Stimulated activated CD8-positive, alpha-beta memory T cell treated with anti-CD3 and anti-CD28 coated beads, Interleukin-7, amount 100 ng/mL, for 1 hour (primary cell): ENCODE measurements around the gene UNC119.

ENCODE experiments used
- DNase-seq, 2 donors: peaks; one replicate each; pipeline ENCODE4 v3.0.0-alpha.2; 2020; ENCODE audit warnings: low read depth in 2 of 2

The UNC119 gene

DNA sequence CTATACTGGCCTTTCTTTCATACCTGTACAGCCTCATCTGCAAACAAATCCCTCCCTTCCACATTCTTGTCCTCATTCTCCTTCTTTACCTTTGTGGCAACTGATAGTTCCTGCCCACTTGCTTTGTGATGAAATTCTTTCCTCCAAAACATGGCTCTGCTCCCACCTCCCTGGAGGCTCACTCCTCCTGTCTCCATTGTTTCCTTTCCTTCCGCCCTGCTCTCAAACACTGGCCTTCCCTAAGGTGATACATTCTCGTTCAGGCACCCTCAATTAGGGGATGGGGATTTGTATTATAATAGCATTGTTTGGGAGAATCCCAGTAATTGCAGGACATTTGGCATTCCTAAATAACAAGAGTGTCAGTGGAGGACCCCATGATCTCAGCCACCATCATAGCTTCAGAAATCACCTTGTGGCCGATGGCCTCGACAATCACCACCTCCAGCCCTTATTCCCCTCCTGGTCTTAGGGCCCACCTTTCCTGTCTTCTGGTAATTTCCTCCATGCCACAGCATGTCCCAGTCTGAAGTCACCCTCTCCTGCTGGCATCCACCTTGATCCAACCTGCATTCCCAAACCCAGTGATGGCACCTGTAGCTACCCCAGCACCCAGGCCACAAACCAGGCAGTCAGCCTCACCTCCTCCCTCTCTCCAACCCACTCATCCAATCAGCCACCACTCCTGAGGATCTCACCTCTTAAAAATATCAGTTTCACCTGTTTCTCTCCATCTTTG lies 7.9 kb downstream of the UNC119 start:
- no peak for DNase-seq

DNA sequence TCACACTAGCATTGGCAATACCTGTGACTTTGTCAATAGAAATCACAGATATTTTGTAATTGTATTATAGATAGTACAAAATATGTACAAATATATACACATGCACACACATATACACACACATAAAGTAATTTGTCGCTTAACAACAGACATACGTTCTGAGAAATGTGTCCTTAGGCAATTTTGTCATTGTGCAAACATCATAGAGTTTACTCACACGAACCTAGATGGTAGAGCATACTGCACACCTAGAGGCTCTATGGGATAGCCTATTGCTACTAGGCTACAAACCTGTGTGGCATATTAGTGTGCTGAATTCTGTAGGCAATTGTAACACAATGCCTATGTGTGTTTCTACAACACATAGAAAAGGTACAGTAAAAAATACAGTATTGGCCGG lies 11.0 kb downstream of the UNC119 start:
- no peak for DNase-seq

DNA sequence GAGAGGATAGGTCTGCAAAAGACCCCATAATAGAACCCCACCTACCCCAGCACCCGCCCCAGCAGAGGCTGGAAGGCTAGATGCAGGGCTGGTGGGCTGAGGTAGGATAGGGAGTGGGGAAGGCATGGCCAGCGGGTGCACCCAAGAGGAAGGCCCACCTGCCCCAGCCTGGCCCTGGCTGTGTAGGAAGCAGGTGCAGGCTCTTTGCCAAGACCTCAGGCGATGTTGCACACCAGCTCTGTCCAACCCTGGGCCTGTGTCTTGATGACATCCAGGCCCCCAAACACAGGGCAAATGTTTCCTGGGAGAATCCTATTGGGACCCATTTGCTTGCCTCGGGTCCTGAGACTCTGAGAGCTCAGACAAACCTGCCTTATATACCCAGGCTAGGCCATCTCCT lies 12.2 kb downstream of the UNC119 start:
- no peak for DNase-seq

DNA sequence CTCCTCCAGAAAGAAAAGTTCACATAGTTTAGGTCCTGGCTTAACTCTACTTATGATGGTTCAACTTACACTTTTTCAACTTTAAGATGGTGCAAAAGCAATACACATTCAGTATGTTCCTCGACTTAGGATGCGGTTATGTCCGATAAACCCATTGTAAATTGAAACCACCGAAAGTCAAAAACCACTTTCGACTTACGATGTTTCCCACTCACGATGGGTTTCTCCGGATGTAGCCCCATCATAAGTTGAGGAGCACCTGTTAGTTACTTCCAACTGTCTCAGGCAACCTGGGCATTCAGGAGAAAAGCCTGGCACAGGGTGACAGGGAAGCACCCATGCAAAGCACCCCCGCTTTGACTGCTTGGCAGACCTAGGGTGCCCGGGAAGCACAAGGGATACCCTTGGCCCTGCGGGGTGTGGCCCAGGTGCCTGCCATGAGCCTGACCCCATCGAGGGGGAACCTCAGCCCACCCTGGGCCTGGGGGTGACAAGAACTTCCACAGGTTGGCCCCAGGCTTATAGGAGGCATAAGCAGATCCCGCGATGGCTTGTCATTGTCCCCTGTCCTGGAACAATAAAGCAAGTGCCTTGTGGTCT lies 14.0 kb downstream of the UNC119 start:
- DNase-seq, result no peak

DNA sequence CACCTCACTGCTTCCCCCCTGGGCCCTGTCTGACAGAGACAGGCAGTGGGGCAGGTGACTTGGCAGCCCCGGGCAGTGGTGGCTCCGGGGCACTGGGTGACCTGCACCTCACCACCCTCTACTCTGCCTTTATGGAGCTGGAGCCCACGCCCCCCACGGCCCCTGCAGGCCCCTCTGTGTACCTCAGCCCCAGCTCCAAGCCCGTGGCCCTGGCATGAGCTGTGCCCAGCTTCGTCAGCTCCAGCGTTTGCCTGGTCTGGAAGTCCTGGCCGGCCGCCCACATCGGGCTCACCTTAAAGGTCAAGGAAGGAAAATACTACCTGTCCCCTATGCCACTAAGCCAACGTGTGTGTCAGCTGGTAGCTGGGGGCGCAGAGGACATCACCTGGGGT lies 15.2 kb downstream of the UNC119 start:
- no peak for DNase-seq

DNA sequence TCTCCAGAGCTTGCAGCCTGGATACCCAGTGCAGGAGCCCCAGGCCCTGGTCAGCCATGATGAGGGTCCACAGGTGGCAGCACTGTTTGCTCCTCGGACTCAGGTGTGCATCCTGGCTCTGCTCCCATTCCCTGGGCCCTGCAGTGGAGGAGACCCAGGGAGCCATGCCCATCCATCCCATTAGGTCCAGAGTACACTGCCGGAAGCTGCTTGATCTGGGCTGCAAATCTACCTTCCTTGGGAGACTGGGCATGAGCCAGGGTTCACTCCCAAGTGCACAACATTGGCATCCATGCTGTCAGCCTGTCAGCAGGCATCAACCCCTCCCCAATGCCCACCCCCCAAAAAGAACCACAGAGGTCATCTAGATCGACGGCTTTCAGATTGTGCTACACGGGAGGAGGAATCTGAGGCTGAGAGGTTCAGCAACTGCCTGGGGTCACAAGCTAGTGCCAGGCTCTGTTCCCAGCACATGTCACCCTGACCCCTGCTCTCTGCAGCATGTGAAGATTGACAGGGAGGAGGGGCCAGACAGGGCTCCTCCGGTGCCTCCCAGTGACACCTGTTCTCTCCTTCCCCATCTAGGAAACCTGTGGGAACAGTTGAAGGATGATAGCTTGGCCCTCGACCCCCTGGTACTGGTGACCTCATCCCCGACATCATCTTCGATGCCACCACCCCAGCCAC lies 15.7 kb downstream of the UNC119 start:
- DNase-seq, result no peak

DNA sequence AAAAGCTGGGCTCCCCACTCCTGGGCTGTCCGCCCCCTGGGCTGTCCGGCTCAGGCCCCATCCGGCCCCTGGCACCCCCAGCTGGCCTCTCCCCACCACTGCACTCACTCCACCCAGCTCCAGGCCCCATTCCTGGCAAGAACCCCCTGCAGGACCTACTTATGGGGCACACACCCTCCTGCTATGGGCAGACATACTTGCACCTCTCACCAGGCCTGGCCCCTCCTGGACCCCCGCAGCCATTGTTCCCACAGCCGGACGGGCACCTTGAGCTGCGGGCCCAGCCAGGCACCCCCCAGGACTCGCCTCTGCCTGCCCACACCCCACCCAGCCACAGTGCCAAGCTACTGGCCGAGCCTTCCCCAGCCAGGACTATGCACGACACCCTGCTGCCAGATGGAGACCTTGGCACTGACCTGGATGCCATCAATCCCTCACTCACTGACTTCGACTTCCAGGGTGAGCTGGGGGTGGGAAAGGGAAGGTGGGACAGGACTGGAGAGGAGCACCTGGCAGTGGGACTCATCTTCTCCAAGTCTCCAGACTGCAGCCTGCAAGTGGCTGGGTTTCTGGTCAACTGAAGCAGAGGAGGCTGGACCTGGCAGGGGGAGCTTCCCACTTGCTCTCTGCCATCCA lies 17.6 kb downstream of the UNC119 start:
- DNase-seq, result no peak

DNA sequence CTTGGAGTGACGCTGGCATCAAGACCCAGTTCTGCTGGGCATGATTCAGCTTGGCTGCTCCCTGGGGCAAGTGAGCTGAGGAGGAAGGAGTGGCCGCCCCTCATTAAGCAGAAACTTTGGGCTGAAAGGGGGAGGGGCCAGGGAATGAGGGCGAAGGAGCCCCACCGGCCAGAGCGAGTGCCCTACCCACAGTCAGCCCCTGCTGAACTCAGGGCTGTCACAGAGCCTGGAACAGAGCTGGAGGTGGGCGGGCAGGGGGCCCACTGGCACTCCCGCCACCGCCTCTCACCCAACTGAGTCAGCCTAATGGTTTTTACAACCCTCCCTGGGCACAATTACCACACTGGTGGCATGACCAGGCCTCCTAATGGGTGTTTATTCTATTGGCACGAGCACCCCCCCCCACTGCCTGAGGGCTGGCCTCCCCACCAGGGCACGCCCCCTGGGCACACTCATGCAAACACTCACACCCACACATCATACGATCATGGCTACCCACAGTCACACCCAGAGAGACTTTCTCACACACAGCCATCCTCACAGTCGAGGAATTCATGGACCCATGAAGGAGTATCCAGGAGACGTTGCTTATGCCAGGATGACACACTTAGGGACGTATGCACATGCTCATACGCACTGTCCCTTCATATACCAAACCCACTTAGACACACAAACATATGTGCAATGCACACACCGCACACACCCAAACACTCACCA lies 19.2 kb downstream of the UNC119 start:
- no peak for DNase-seq

DNA sequence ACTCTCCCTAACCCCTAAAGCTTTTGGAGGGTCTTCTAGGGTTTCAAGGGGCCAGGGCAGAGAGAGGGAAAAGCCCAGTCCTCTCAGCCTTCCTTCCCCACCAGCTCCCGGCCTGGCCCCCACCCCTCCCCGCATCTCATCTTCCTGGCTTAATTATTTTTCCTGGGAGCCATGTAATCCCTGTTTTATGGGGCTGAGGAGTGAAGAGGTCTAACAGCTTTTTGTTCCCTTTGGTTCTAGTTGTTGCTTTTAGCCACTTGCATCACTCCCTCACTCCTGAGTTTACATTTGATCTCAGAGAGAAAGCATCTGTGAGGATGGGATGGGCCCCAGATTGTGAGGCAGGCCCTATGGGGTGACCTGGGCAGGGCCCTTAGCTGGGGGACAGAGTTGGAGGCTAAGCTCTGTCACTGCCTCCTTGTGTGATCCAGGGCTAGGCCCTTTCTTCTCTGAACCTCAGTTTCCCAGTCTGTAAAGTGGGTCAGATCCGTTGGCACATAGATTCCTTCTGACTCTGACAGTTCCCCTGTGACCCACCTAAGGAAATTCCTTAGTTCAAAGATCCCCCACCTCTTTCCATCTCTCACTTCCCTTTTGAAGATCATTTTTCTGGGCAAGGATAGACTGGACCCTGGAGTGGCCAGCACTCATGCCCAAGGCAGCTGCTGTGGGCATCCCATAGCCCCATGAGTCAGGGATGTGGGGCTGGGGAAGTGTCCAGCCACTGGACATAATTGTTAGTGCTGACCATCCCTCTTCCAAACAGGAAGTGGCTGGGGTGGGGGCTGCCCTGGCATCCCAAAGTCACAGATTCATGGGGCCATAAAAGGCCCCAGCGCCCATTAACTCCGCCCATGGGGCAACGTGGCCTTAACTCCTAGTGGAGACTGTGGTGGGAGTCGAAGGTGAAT lies 20.1 kb downstream of the UNC119 start:
- DNase-seq, result no peak

DNA sequence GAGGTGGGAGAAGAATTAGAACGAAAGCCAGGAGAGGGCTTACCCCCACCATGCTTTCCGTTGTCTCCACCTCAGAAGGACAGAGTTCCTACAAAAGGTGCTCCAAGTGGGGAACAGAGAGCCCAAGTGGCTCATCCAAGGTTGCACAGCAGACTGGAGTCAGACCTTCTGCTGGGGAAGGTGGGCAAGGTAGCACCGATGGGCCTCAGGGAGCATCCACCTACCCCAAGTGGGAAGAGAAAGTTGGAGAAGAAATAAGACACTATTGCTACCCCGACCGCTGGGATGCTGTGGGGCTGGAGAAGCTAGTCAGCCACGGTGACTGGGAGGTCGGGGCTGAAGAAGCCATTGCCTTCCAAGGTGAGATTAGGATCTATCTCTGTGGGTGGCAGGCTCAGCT lies 21.5 kb downstream of the UNC119 start:
- DNase-seq, result no peak

DNA sequence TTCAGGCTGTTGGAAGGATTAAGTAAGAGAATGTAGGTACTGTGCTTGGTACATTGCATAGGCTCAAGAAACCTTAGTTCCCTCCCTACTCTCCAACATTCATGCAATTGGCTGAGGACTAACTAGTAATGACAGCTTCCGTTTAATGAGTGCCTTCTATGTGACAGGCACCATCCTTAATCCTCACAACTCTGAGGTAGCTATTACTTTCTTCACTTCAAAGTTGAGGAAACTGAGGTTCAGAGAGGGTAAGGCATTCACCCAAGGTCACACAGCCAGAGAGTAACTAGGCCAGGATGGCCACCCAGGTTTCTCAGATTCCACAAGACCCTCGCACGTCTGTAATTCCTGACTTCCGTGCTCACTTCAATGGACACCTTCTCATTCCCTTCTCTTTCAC lies 22.2 kb downstream of the UNC119 start:
- no peak for DNase-seq

DNA sequence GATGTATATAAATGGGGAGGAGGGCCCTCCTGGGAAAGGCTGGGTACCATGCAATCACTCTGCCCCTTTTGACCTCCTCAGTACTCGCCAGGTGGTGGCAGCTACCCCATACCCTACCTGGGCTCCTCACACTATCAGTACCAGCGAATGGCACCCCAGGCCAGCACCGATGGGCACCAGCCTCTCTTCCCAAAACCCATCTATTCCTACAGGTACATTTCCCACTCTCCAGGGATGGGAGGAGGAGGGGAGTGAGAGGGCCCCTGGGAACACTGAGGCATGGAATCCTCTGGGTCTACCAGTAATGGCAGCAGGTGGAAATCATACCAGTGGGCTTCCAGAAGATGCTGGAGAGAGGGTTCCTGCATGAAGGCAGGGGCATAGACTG lies 23.4 kb downstream of the UNC119 start:
- DNase-seq, result no peak

DNA sequence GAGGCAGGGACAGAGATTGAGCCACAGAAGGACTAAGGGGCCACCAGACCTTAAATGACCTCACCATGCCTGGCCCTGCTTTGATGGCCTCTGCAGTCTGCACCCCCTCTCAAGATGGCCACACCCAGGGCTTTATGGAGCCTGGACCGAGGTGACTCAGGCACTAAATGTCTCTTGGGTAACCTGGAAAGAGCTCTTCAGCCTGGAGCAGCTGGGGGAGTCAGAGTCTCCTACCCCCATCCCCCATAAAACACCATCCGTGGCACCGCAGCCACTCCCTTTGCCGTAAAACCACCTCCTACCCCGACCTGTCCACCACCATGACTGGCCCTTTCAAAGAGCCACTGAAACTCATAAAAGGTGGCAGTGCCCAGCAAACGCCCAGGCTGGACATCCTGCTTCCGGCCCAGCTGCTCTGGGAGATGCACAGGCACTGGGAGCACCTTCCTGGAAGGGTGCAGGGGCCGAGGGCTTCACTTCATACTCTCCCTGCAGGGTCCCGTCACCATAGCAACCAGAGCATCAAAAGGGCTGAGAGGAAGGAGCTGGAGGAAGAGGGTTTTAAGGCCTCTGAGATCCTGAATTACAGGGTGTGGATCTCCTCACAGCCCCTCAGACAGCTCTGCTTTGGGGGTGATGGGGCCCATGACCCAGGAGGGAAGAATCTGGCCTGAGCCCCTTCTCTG lies 24.0 kb downstream of the UNC119 start:
- no peak for DNase-seq

DNA sequence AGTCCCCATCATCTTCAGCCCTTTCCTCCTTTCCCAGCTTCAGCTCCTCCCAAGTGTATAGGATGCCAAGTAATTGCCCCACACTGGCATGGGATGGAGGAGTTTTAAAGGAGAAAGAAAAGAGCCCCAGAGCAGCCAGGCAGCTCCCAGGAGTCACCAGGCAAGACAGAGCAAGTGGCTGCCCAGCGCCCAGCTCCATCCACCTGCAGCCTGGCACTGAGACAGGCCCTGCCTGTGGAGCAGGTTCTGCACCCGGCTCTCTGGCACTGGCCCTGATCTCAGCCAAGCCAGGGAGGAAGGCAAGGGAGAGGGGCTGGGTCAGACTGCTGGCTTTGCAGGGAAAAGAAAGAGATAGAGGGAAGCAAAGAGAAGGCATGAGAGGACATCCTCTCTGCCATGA lies 24.6 kb downstream of the UNC119 start:
- no peak for DNase-seq

DNA sequence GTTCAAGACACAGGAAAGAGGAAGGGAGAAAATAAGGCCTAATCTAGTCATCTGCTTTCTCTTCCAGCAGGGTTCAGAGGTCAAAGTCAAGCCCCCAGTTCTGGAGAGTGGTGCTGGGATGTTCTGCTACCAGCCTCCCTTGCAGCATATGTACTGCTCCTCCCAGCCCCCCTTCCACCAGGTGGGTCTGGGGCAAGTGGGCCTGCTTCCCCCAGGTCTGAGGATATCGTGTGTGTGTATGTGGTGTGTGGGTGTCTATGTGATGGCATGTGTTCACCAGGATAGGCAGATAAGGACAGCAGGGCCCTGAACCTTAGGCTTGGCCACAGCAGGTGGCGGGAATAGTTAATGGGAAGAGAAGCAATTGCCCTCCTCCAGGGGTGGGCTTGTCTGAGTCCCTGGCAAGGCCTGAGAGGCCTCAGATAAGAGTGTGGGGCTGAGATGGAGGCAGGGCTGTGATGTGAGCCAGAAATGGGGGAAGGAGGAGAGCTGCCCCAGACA lies 25.2 kb downstream of the UNC119 start:
- no peak for DNase-seq

DNA sequence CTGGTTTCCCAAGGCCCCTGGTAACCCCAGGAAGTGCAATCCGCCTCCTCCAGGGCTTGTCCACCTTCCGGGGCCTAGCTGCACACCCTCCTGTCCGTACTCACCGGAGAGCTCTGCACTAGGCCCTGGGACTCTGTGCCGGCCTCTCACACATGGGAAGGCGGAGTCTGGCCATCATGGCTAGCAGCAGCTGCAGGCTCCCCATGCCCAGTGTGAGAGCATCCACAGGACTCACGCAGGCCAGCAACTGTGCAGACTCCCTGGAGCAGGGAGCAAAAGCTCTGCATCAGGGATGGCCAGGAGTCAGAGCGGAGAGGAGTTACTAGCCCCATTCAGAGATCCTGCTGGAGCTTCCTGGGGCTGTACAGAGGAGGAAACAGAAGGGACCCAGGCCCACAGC lies 26.0 kb downstream of the UNC119 start:
- DNase-seq, result no peak

DNA sequence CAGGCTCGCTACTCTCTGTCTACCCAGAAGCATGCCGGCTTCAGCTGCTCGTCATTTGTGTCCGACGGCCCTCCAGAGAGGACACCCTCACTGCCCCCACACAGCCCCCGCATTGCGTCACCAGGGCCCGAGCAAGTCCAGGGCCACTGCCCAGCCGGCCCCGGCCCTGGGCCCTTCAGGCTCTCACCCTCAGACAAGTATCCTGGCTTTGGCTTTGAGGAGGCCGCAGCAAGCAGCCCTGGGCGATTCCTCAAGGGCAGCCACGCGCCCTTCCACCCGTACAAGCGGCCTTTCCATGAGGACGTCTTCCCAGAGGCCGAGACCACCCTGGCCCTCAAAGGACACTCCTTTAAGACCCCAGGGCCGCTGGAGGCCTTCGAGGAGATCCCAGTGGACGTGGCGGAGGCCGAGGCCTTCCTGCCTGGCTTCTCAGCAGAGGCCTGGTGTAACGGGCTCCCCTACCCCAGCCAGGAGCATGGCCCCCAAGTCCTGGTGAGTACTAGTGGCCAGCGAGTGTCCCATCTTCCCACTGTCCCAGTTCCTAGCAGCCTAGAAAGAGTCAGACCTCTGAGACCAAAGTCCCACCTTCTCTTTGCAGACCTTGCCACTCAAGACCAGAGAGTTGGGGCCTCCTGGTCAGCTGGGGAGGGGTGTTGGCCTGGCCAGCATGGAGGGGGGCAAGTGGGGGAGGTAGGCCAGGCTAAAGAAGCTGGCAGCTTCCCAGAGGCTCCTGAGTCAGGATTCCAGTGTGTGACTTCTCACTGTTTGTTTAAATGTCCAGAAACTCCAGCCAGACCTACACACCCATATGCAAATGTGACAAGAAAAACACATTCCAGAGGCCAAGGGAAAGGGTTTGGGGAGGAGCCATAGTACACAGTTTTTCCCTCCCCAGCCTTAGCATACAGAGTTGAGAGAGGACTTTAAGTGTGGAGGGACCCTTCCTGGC lies 27.7 kb downstream of the UNC119 start:
- DNase-seq, result no peak

DNA sequence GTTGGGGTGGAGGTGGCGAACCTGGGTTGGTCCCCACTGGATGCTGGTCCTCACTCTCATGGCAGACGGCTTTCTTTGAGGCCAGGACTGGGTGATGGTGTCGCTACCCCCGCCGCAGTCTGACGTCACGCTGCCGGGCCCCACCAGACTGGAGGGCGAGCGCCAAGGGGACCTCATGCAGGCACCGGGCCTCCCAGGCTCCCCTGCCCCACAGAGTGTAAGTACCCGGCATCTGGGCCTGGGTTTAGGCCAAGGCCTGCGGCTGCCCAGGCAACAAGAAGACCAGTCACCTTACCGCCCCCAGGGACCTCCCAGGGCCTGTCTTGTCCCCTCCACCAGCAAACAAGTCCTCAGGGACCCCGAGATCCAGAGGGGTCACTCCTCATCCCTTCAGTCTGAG lies 28.5 kb downstream of the UNC119 start:
- no peak for DNase-seq

DNA sequence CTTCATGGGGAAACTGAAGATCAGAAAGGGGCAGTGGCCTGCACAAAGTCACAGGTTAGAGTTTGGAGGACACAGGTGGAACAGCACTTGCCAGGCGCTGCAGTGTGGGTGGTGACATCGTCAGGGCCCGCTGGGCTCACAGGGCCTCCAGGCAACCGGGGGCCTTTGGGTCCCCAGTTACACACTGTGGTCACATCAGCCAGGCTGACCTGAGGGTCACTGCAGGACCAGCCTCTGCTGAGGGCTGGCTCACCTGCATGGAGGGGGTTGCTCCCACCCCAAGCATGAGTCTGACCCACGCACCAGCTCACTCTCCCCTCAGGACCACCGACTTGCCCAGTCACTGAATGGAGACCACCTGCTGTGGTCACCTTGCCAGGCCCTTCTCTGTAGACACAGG lies 29.2 kb downstream of the UNC119 start:
- DNase-seq, result no peak
